Measurements from ENCODE around the gene ROCK2.

GRCh38 chr2:11215407-11215806 lies 129.0 kb downstream of the ROCK2 start:
- TF ChIP-seq CTCF (IDR thresholded peaks at IDR 0.05; ENCODE audit: low read depth, low read length) (no peak), POLR2A (IDR thresholded peaks at IDR 0.05; ENCODE audit: extremely low read depth, insufficient read length) (no peak)
